ENCODE measurements around the gene BCOR. TPM values are rescaled to one million over a fixed set of nuclear protein-coding genes. Genes with fewer than 3 reads are reported as not detected.

Gene BCOR
- polyA plus RNA-seq, 1 of the 3 experiments (the other 2 are of a cell fraction): 8.8 TPM

DNA sequence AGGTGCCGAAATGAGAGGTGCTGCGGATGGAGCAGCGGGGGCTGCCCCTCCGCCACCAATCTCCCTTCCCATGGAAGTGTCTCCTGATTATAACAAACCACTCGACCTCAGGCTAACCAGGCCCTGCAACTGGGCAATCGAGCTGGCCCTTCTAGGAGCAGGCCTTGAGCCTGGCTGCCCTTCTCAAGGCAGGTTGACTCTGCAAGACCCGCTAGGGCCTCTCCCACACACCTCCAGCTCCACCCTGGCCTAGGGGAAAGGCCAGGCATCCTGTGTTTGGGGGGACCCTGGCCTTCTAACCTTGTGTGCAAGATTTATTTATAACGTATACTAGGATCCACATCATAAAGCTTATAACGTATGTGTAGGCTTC lies 3.7 kb upstream of the BCOR start:
- H3K9ac ChIP-seq: no peak overlapping the region
- H3K27ac ChIP-seq (ENCODE audit: low read depth in 2 of 2, low read length in 1 of 2): peak overlapping the region in 1 of 2 experiments; percentile 87; a peak in 1 of 4 replicates
- CTCF ChIA-PET: interaction anchor here (1.4 kb wide), 1 partner anchor 63 kb away, joined by 4 read pairs; no protein-coding TSS in a partner anchor
- H3K9me3 ChIP-seq: no peaks in the 10 kb centered on the region
- H3K4me1 ChIP-seq (ENCODE audit: control insufficient read depth in 1 of 2, insufficient read depth in 2 of 2, low read depth in 1 of 2, low read length in 1 of 2): peaks cover 7 to 28% of the 10 kb centered on the region in 2 experiments; a peak in 2 of 4 replicates
- peaks cover 1% of the 10 kb centered on the region; the same call in 1 of the 2 replicates for H3K79me2 ChIP-seq (ENCODE audit: insufficient read depth)
- peaks cover 12% of the 10 kb centered on the region for H3F3A ChIP-seq (replicated peaks; ENCODE audit: insufficient read depth)
- no peak for TF ChIP-seq RFX5 (IDR thresholded peaks at IDR 0.05; ENCODE audit: low read length)
- TF ChIP-seq CHD2 (IDR thresholded peaks at IDR 0.05; ENCODE audit: low read length, partially characterized antibody): no peak
- TF ChIP-seq GATA2 (CRISPR knock-in tag; IDR thresholded peaks at IDR 0.05): no peak
- no peak for TF ChIP-seq YY1 (IDR thresholded peaks at IDR 0.05; ENCODE audit: low read depth)
- no peak for TF ChIP-seq FOXM1 (IDR thresholded peaks at IDR 0.05; ENCODE audit: low read depth)
- no peak for TF ChIP-seq FOXJ3 (CRISPR knock-in tag; IDR thresholded peaks at IDR 0.05)
- no peak for TF ChIP-seq ELF1 (IDR thresholded peaks at IDR 0.05)
- TF ChIP-seq TCF12 (IDR thresholded peaks at IDR 0.05): no peak
- no peak for TF ChIP-seq TAF1 (IDR thresholded peaks at IDR 0.05; ENCODE audit: borderline replicate concordance, low read depth, low read length)
- TF ChIP-seq RXRA (IDR thresholded peaks at IDR 0.05; ENCODE audit: borderline replicate concordance, low read depth): no peak
- H3K4me2 ChIP-seq: no peak overlapping the region
- no peak overlapping the region for H3K4me3 ChIP-seq (ENCODE audit: low read depth in 2 of 2, low read length in 1 of 2)
- no peak for DNase-seq
- peaks cover 43% of the 10 kb centered on the region; the same call in 1 of the 2 replicates for H3K27me3 ChIP-seq (ENCODE audit: insufficient read depth)
- H3K36me3 ChIP-seq (replicated peaks in 1 of 2; ENCODE audit: control insufficient read depth in 1 of 2, insufficient read depth in 2 of 2, low read length in 1 of 2): no peaks in the 10 kb centered on the region
- H2AFZ ChIP-seq (ENCODE audit: low read depth): no peak overlapping the region
- no peaks in the 10 kb centered on the region for H4K20me1 ChIP-seq (ENCODE audit: insufficient read depth)
- no peaks in the 10 kb centered on the region for H3K9me2 ChIP-seq
- WGBS (ENCODE audit: low lambda C conversion rate): 71% methylated on average over 5 of the region's 9 CpGs
- POLR2A ChIA-PET: interaction anchor here (0.5 kb wide), 1 partner anchor 69 kb away, joined by 3 read pairs; no protein-coding TSS in a partner anchor

DNA sequence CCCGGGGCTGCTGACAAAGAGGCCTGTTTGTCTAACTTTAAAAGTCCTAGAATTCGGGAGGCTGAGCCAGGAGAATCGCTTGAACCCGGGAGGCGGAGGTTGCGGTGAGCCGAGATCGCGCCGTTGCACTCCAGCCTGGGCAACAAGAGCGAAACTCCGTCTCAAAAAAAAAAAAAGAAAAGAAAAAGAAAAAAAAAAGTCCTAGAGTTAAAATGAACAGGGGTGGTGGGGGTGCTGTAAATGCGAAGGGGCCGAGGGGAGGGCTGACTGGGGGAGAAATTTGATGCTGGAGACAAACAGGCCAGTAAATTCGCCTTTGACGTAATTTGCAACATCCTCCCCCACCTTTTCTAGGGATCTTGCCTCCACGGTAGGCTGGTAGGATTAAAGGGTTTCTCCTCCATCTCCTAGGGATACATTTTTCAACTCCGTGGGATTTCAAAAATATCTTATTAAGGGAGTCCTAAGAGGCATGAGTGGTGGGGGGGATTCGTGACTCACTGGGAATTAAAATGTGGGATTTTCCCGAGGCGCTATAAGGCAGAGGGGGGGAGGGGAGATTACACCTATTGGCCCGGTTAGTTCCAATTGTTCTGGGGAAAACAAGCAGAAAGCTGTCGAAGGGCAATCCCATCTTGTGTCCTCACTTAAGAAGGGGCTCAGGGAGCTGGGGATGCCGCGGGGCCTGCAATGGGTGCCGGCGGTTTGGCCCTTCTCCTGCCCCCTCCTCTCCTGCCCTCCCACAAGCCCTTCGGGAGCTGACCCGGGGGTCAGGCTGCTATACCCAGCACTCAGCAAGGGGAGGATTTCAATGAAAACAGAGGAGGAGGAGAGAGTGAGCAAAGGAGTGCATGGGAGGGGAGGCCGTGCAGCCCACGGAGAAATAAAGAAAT lies 3.0 kb upstream of the BCOR start:
- 42% methylated on average over 31 of the region's 31 CpGs for WGBS (ENCODE audit: low lambda C conversion rate)
- H3K4me1 ChIP-seq (ENCODE audit: control insufficient read depth in 1 of 2, insufficient read depth in 2 of 2, low read depth in 1 of 2, low read length in 1 of 2): peaks cover 7 to 28% of the 10 kb centered on the region in 2 experiments; a peak in 2 of 4 replicates
- H3K4me3 ChIP-seq (ENCODE audit: low read depth in 2 of 2, low read length in 1 of 2): no peak overlapping the region
- POLR2A ChIA-PET: interaction anchor here (4.5 kb wide), 1 partner anchor 52 kb away, joined by 38 read pairs; no protein-coding TSS in a partner anchor
- H3F3A ChIP-seq (replicated peaks; ENCODE audit: insufficient read depth): peaks cover 12% of the 10 kb centered on the region
- no peaks in the 10 kb centered on the region for H3K9me3 ChIP-seq
- DNase-seq: no peak
- no peaks in the 10 kb centered on the region for H3K9me2 ChIP-seq
- H3K9ac ChIP-seq: no peak overlapping the region; the same call in 1 of the 2 replicates
- peaks cover 8% of the 10 kb centered on the region; the same call in 1 of the 2 replicates for H3K79me2 ChIP-seq (ENCODE audit: insufficient read depth)
- H4K20me1 ChIP-seq (ENCODE audit: insufficient read depth): no peaks in the 10 kb centered on the region
- CTCF ChIA-PET: interaction anchor here (1.0 to 1.4 kb wide), 3 partner anchors 15 to 64 kb away, joined by 3 to 4 read pairs (median 4); no protein-coding TSS in a partner anchor
- H3K36me3 ChIP-seq (replicated peaks in 1 of 2; ENCODE audit: control insufficient read depth in 1 of 2, insufficient read depth in 2 of 2, low read length in 1 of 2): no peaks in the 10 kb centered on the region
- peaks cover 41% of the 10 kb centered on the region; the same call in 1 of the 2 replicates for H3K27me3 ChIP-seq (ENCODE audit: insufficient read depth)
- peak overlapping the region; percentile 80; the same call in 1 of the 2 replicates for H3K4me2 ChIP-seq
- peak overlapping the region; percentile 22; the same call in 1 of the 2 replicates for H2AFZ ChIP-seq (ENCODE audit: low read depth)
- TF ChIP-seq, protein P1, sequence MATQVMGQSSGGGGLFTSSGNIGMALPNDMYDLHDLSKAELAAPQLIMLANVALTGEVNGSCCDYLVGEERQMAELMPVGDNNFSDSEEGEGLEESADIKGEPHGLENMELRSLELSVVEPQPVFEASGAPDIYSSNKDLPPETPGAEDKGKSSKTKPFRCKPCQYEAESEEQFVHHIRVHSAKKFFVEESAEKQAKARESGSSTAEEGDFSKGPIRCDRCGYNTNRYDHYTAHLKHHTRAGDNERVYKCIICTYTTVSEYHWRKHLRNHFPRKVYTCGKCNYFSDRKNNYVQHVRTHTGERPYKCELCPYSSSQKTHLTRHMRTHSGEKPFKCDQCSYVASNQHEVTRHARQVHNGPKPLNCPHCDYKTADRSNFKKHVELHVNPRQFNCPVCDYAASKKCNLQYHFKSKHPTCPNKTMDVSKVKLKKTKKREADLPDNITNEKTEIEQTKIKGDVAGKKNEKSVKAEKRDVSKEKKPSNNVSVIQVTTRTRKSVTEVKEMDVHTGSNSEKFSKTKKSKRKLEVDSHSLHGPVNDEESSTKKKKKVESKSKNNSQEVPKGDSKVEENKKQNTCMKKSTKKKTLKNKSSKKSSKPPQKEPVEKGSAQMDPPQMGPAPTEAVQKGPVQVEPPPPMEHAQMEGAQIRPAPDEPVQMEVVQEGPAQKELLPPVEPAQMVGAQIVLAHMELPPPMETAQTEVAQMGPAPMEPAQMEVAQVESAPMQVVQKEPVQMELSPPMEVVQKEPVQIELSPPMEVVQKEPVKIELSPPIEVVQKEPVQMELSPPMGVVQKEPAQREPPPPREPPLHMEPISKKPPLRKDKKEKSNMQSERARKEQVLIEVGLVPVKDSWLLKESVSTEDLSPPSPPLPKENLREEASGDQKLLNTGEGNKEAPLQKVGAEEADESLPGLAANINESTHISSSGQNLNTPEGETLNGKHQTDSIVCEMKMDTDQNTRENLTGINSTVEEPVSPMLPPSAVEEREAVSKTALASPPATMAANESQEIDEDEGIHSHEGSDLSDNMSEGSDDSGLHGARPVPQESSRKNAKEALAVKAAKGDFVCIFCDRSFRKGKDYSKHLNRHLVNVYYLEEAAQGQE (IDR thresholded peaks at IDR 0.05; ENCODE audit: low read depth, low read length): no peak
- TF ChIP-seq, protein P2, sequence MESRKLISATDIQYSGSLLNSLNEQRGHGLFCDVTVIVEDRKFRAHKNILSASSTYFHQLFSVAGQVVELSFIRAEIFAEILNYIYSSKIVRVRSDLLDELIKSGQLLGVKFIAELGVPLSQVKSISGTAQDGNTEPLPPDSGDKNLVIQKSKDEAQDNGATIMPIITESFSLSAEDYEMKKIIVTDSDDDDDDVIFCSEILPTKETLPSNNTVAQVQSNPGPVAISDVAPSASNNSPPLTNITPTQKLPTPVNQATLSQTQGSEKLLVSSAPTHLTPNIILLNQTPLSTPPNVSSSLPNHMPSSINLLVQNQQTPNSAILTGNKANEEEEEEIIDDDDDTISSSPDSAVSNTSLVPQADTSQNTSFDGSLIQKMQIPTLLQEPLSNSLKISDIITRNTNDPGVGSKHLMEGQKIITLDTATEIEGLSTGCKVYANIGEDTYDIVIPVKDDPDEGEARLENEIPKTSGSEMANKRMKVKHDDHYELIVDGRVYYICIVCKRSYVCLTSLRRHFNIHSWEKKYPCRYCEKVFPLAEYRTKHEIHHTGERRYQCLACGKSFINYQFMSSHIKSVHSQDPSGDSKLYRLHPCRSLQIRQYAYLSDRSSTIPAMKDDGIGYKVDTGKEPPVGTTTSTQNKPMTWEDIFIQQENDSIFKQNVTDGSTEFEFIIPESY (IDR thresholded peaks at IDR 0.05; ENCODE audit: borderline replicate concordance, low read depth): no peak
- TF ChIP-seq, protein P3, sequence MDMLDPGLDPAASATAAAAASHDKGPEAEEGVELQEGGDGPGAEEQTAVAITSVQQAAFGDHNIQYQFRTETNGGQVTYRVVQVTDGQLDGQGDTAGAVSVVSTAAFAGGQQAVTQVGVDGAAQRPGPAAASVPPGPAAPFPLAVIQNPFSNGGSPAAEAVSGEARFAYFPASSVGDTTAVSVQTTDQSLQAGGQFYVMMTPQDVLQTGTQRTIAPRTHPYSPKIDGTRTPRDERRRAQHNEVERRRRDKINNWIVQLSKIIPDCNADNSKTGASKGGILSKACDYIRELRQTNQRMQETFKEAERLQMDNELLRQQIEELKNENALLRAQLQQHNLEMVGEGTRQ (IDR thresholded peaks at IDR 0.05; ENCODE audit: borderline replicate concordance, low read depth, low read length): no peak
- TF ChIP-seq, protein P4, sequence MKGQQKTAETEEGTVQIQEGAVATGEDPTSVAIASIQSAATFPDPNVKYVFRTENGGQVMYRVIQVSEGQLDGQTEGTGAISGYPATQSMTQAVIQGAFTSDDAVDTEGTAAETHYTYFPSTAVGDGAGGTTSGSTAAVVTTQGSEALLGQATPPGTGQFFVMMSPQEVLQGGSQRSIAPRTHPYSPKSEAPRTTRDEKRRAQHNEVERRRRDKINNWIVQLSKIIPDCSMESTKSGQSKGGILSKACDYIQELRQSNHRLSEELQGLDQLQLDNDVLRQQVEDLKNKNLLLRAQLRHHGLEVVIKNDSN (IDR thresholded peaks at IDR 0.05; ENCODE audit: borderline replicate concordance, low read depth): no peak
- H3K27ac ChIP-seq (ENCODE audit: low read depth in 2 of 2, low read length in 1 of 2): peak overlapping the region; percentile 12 to 87
